ENCODE results near the gene SMIM43. TPM values are rescaled to one million over a fixed set of nuclear protein-coding genes. Genes with fewer than 3 reads are reported as not detected.

SMIM43 gene
- total RNA-seq, 1 experiment from 2014 or later, result not detected

Other genes starting within 250 kb of the SMIM43 start
- gene ANXA5, start 68.2 kb downstream of the SMIM43 start, total RNA-seq (2014; rRNA removed; shearing (Covaris generic)), result 489 and 521 TPM in 2 replicates
- gene EXOSC9, start 36.2 kb upstream of the SMIM43 start, total RNA-seq (2014; rRNA removed; shearing (Covaris generic)), result 56.8 and 64.4 TPM in 2 replicates
- gene CCNA2, start 58.7 kb upstream of the SMIM43 start, total RNA-seq (2014; rRNA removed; shearing (Covaris generic)), result 175 and 190 TPM in 2 replicates
- gene BBS7, start 105.3 kb upstream of the SMIM43 start, total RNA-seq (2014; rRNA removed; shearing (Covaris generic)), result 11.0 and 13.4 TPM in 2 replicates
- 1.5 and 2.8 TPM in 2 replicates for gene TRPC3, start 186.9 kb upstream of the SMIM43 start, total RNA-seq (2014; rRNA removed; shearing (Covaris generic))

All from HT1080 (cell line).